Spleen (tissue), 11 donors: ENCODE results near the gene MEF2A. TPM values are rescaled to one million over a fixed set of nuclear protein-coding genes. Genes with fewer than 3 reads are reported as not detected.

ENCODE experiments used
- DNase-seq: peaks from one replicate; pipeline ENCODE4 v3.0.0-alpha.2; 2020
- H3K27ac ChIP-seq, 8 donors: fragments of 200-600 bp; sonication (generic) in 7 of 8; 1 replicate in 4 of 8; 2 replicates in 4 of 8; pipeline versions ENCODE4 v1.5.0 to v1.8.0; 2016 to 2021; ENCODE audit warnings: inconsistent platforms in 4 of 8, mild to moderate bottlenecking in 4 of 8, moderate library complexity in 1 of 8
- H3K27me3 ChIP-seq, 7 donors: fragments of 200-600 bp; sonication (generic) in 6 of 7; replicated peaks in 1 of 7; 1 replicate in 4 of 7; 2 replicates in 3 of 7; pipeline versions ENCODE4 v1.5.0 to v1.8.0; 2016 to 2021; ENCODE audit warnings: inconsistent platforms in 3 of 7, mild to moderate bottlenecking in 1 of 7
- H3K36me3 ChIP-seq, 6 donors: fragments of 200-600 bp; sonication (generic) in 5 of 6; 1 replicate in 4 of 6; 2 replicates in 2 of 6; pipeline versions ENCODE4 v1.5.0 to v1.8.0; 2016 to 2021; ENCODE audit warnings: inconsistent platforms in 2 of 6
- H3K4me1 ChIP-seq, 6 donors: fragments of 200-600 bp; sonication (generic) in 5 of 6; 1 replicate in 3 of 6; 2 replicates in 3 of 6; pipeline versions ENCODE4 v1.5.0 to v1.8.0; 2016 to 2021; ENCODE audit warnings: inconsistent platforms in 3 of 6
- H3K4me3 ChIP-seq, 8 donors: fragments of 200-600 bp; sonication (generic) in 7 of 8; 1 replicate in 4 of 8; 2 replicates in 4 of 8; pipeline versions ENCODE4 v1.5.0 to v1.8.0; 2016 to 2021; ENCODE audit warnings: inconsistent platforms in 4 of 8, mild to moderate bottlenecking in 4 of 8, moderate library complexity in 2 of 8
- H3K9me3 ChIP-seq, 8 donors: fragments of 200-600 bp; sonication (generic) in 7 of 8; 1 replicate in 4 of 8; 2 replicates in 4 of 8; pipeline versions ENCODE4 v1.5.0 to v1.8.0; 2016 to 2021; ENCODE audit warnings: inconsistent platforms in 4 of 8
- CTCF ChIP-seq, 11 experiments: fragments of 200-600 bp in 7 of 11; fragments of 450-650 bp in 4 of 11; sonication (generic) in 4 of 11; IDR thresholded peaks in 8 of 11; conservative IDR thresholded peaks in 3 of 11; 1 replicate in 7 of 11; 2 replicates in 4 of 11; pipeline versions ENCODE4 v1.4.0 to v1.8.0; 2016 to 2021; ENCODE audit warnings: antibody characterized with exemption in 11 of 11, inconsistent platforms in 4 of 11, mild to moderate bottlenecking in 1 of 11
- POLR2A ChIP-seq, 3 donors: fragments of 450-650 bp; IDR thresholded peaks; one replicate each; pipeline ENCODE4 v1.5.1; 2017; ENCODE audit warnings: antibody characterized with exemption in 3 of 3, mild to moderate bottlenecking in 1 of 3
- POLR2AphosphoS5 ChIP-seq, 3 donors: sonication (generic); formaldehyde crosslinking; IDR thresholded peaks; one replicate each; pipeline ENCODE4 v1.5.1; 2017; ENCODE audit warnings: antibody characterized with exemption in 3 of 3
- WGBS, 5 donors: extraction: QIAGEN DNeasy Blood & Tissue Kit in 3 of 5; methylation state at CpG; one replicate each; pipeline versions ENCODE4 v1.1.5 to v1.1.7; 2013 to 2018; 5-methylcytosine and 5-hydroxymethylcytosine counted together
- intact Hi-C: fragments of 100-400 bp; cut with DNase I; formaldehyde crosslinking; loops from one replicate; pipeline ENCODE4 v1.15.0; 2023; ENCODE audit warnings: low total_unique reads
- polyA plus RNA-seq, 3 donors: library from polyadenylated mRNA; stranded (reverse); fragments of 200-250 nt; gene quantifications; one replicate each; pipeline ENCODE4 v1.2.1, GENCODE V29; 2013
- total RNA-seq, 7 donors: library from RNA; depleted of rRNA in 3 of 7; stranded (reverse); fragments of >200 nt in 3 of 7; fragmentation: NEBNext Ultra II Directional in 4 of 7; extraction: Animal tissue kit (Norgen Biotek cat#: 25700) in 4 of 7; gene quantifications; one replicate each; pipeline versions ENCODE4 v1.1.0 to v1.2.1, GENCODE V29; 2016 to 2021
- donor health status: healthy with polysubstance abuse.
- donor health status: DM: no; HTN: no; CAD: no; lungs with moderate emphysema.
- donor health status: DM: no; HTN: no; CAD: no.
- donor health status: Bipolar disorder and iron deficiency.
- donor health status: healthy.
- donor health status: DM: no; HTN: no; CAD: no.
- donor health status: DM: yes; HTN: yes; CAD: no.

MEF2A gene
- total and polyA plus RNA-seq, 10 donors = 21.9 to 143 (median 90.6) TPM

GRCh38 chr15:99716540-99717095, 150.8 kb downstream of the MEF2A start:
- 72 to 91% (median 79%) methylated on average over 10 of the region's 10 CpGs for WGBS, 5 donors
- TF ChIP-seq POLR2A (IDR thresholded peaks at IDR 0.05) (no peak), POLR2AphosphoS5 (IDR thresholded peaks at IDR 0.05) (peak in 2 of 3 donors; percentile 22 to 53), CTCF (IDR thresholded peaks at IDR 0.05 in 8 of 11, conservative IDR thresholded peaks at IDR 0.05 in 3 of 11) (no peak)
- intact Hi-C loops = no loop called here
- DNase-seq = peak; percentile 60
- Histone ChIP-seq H3K4me3 (no peak overlapping the region), H3K9me3 (no peaks in the 10 kb centered on the region), H3K27ac (peak overlapping the region in 2 of 8 donors; percentile 1 to 7), H3K27me3 (no peaks in the 10 kb centered on the region), H3K4me1 (peaks cover 0 to 63% (median 29%) of the 10 kb centered on the region in 6 donors), H3K36me3 (peaks cover 0 to 62% (median 30%) of the 10 kb centered on the region in 6 donors)

- DNase-seq = peak; percentile 69
- Histone ChIP-seq H3K9me3 (no peaks in the 10 kb centered on the region), H3K4me3 (no peak overlapping the region), H3K4me1 (peaks cover 0 to 55% (median 29%) of the 10 kb centered on the region in 6 donors), H3K27ac (peak overlapping the region in 2 of 8 donors; percentile 1 to 7), H3K36me3 (peaks cover 0 to 54% (median 23%) of the 10 kb centered on the region in 6 donors), H3K27me3 (no peaks in the 10 kb centered on the region)
- TF ChIP-seq POLR2AphosphoS5 (IDR thresholded peaks at IDR 0.05) = peak in 2 of 3 donors; percentile 19 to 35
- TF ChIP-seq POLR2A (IDR thresholded peaks at IDR 0.05) = no peak
- WGBS, 5 donors = 49 to 72% (median 65%) methylated on average over 12 to 19 of the region's 19 CpGs
- intact Hi-C loops = no loop called here
Observed at GRCh38 chr15:99717161-99718009, 151.6 kb downstream of the MEF2A start.

GRCh38 chr15:99718421-99718820, 152.6 kb downstream of the MEF2A start:
- intact Hi-C loops = no loop called here
- Histone ChIP-seq H3K4me3 (no peak overlapping the region), H3K4me1 (peaks cover 0 to 53% (median 29%) of the 10 kb centered on the region in 6 donors), H3K27me3 (no peaks in the 10 kb centered on the region), H3K27ac (no peak overlapping the region), H3K9me3 (no peaks in the 10 kb centered on the region), H3K36me3 (peaks cover 0 to 44% (median 14%) of the 10 kb centered on the region in 6 donors)
- TF ChIP-seq POLR2A (IDR thresholded peaks at IDR 0.05) = no peak
- no peak for TF ChIP-seq CTCF (IDR thresholded peaks at IDR 0.05 in 8 of 11, conservative IDR thresholded peaks at IDR 0.05 in 3 of 11)
- no peak for TF ChIP-seq POLR2AphosphoS5 (IDR thresholded peaks at IDR 0.05)
- DNase-seq = no peak
- WGBS, 5 donors = 83 to 93% (median 90%) methylated on average over 4 of the region's 4 CpGs

- DNase-seq = no peak
- intact Hi-C loops = no loop called here
- 49 to 61% (median 57%) methylated on average over 5 of the region's 5 CpGs for WGBS, 5 donors
- Histone ChIP-seq H3K36me3 (peaks cover 0 to 37% (median 14%) of the 10 kb centered on the region in 6 donors), H3K4me3 (no peak overlapping the region), H3K4me1 (peaks cover 0 to 53% (median 29%) of the 10 kb centered on the region in 6 donors), H3K27me3 (no peaks in the 10 kb centered on the region), H3K9me3 (no peaks in the 10 kb centered on the region), H3K27ac (no peak overlapping the region)
- no peak for TF ChIP-seq CTCF (IDR thresholded peaks at IDR 0.05 in 8 of 11, conservative IDR thresholded peaks at IDR 0.05 in 3 of 11)
- no peak for TF ChIP-seq POLR2AphosphoS5 (IDR thresholded peaks at IDR 0.05)
- no peak for TF ChIP-seq POLR2A (IDR thresholded peaks at IDR 0.05)
Observed at GRCh38 chr15:99719096-99719541, 153.3 kb downstream of the MEF2A start.
